Measurements from ENCODE around the gene CORO2B. TPM values are rescaled to one million over a fixed set of nuclear protein-coding genes. Genes with fewer than 3 reads are reported as not detected.

CORO2B gene
- total and polyA plus RNA-seq, 8 donors, result 3.0 to 27.7 (median 21.0) TPM

GRCh38 chr15:68717951-68718350 lies 139.2 kb downstream of the CORO2B start:
- Histone ChIP-seq H3K9me3 (no peaks in the 10 kb centered on the region), H3K27me3 (no peaks in the 10 kb centered on the region), H3K4me1 (no peaks in the 10 kb centered on the region), H3K27ac (no peak overlapping the region), H3K36me3 (peaks cover 0 to 15% of the 10 kb centered on the region in 2 donors), H3K4me3 (no peak overlapping the region)
- ATAC-seq (no peak), DNase-seq (no peak)
- TF ChIP-seq CTCF (IDR thresholded peaks at IDR 0.05), result no peak
- intact Hi-C loops (cut with DNase I), result no loop called here

- no peaks in the 10 kb centered on the region for H3K4me1 ChIP-seq
- no peak overlapping the region for H3K4me3 ChIP-seq
- peaks cover 0 to 15% of the 10 kb centered on the region in 2 donors for H3K36me3 ChIP-seq
- ATAC-seq (no peak), DNase-seq (no peak)
- no peaks in the 10 kb centered on the region for H3K9me3 ChIP-seq
- intact Hi-C loops (cut with DNase I), result no loop called here
- no peaks in the 10 kb centered on the region for H3K27me3 ChIP-seq
- no peak for TF ChIP-seq CTCF (IDR thresholded peaks at IDR 0.05)
- H3K27ac ChIP-seq, result no peak overlapping the region
These were observed 139.7 kb downstream of the CORO2B start for GRCh38 chr15:68718468-68718867.

- Histone ChIP-seq H3K4me3 (no peak overlapping the region), H3K27ac (no peak overlapping the region), H3K4me1 (no peaks in the 10 kb centered on the region), H3K27me3 (no peaks in the 10 kb centered on the region), H3K36me3 (peaks cover 0 to 9% of the 10 kb centered on the region in 2 donors), H3K9me3 (no peaks in the 10 kb centered on the region)
- ATAC-seq (no peak), DNase-seq (no peak)
- intact Hi-C loops (cut with DNase I), result no loop called here
- no peak for TF ChIP-seq CTCF (IDR thresholded peaks at IDR 0.05)
These were observed 140.3 kb downstream of the CORO2B start for GRCh38 chr15:68719051-68719450.

- DNase-seq, result no peak
- TF ChIP-seq CTCF (IDR thresholded peaks at IDR 0.05), result no peak
- ATAC-seq, result no peak
These were observed 140.9 kb downstream of the CORO2B start for GRCh38 chr15:68719672-68720071.

GRCh38 chr15:68721886-68722285 lies 143.1 kb downstream of the CORO2B start:
- no peak overlapping the region for H3K27ac ChIP-seq
- H3K27me3 ChIP-seq, result no peaks in the 10 kb centered on the region
- no peak overlapping the region for H3K4me3 ChIP-seq
- no peaks in the 10 kb centered on the region for H3K9me3 ChIP-seq
- H3K4me1 ChIP-seq, result peaks cover 0 to 9% of the 10 kb centered on the region in 2 donors
- ATAC-seq (no peak), DNase-seq (no peak)
- H3K36me3 ChIP-seq, result no peaks in the 10 kb centered on the region
- TF ChIP-seq CTCF (IDR thresholded peaks at IDR 0.05), result no peak
- intact Hi-C loops (cut with DNase I), result no loop called here

More at GRCh38 chr15:68719672-68720071, 140.9 kb downstream of the CORO2B start:
- no peak overlapping the region for H3K4me3 ChIP-seq
- H3K4me1 ChIP-seq, result no peaks in the 10 kb centered on the region
- intact Hi-C loops (cut with DNase I), result no loop called here
- H3K9me3 ChIP-seq, result no peaks in the 10 kb centered on the region
- H3K27me3 ChIP-seq, result no peaks in the 10 kb centered on the region
- H3K27ac ChIP-seq, result no peak overlapping the region
- peaks cover 0 to 6% of the 10 kb centered on the region in 2 donors for H3K36me3 ChIP-seq
